OCI-M1 (cell line): Measurements from ENCODE around the gene BLNK.
"Not testable (repeated sequence)": the region's sequence is repeated elsewhere in the genome, so short reads cannot be mapped to it uniquely, and the experiment has no call there.

Experiments
- DNase-seq: peaks from one replicate; lab custom pipeline; 2025; lab: John Stamatoyannopoulos, UW

The BLNK gene

DNA sequence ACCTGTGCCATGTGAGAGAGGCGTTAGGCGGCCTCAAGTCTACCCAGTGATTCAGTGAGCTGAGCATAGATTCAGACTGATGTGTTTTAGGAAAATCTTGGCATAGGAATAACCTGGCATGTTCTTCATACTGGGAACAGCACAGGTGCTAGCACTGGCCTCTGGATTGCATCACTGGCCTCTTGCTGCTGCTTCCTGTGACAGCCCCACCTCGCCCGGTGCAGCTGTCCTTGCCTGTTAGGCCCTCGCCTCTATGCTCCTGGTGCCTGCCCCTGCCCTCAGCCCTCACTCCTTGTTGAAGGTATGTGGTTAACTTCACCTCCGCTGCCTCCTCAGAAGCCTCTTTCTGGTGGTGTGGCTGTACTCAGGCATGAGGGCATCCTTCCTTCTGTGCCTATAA is 46.2 kb downstream of the BLNK start:
- no peak for DNase-seq

DNA sequence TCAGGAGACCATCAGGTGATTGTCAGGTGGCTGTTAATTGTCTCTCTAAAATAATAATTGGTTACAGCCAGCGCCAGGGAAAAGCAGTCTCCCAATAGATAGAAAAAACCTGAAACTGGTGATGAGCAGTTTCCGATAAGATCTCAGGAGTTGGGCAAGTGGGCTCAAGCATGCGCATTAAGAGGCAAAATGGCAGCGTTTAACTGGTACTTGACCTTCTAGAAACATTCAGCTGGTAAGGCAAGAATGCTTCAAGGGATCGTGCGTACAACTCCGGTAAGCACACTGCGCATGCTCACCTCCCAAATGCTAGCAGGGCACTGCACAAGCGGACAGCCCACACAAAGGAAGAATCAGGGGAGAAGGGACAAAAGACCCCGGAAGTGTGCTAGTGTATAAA is 48.5 kb downstream of the BLNK start:
- no peak for DNase-seq

DNA sequence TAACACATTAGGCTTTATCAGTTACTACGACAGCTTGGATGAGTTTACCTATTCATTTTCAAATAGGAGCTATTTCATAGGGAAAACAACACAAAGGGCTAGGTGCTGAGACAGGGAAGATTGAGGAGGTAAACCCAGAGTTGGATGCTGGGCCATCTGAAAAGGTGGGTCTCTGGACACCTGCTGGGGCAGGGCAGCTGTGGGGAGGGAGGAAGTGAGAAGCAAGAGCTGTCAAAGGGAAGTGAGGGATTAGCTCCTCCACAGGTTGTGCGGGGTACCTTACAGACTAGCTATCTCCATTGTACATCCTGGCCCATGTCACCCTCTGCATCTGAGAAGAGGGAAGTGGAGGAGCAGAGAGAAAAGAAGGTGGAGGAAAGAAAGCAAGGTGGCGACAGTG is 48.9 kb downstream of the BLNK start:
- no peak for DNase-seq

- DNase-seq, result no peak
Observed at GRCh38 chr10:96218826-96219225, 52.5 kb downstream of the BLNK start.

DNA sequence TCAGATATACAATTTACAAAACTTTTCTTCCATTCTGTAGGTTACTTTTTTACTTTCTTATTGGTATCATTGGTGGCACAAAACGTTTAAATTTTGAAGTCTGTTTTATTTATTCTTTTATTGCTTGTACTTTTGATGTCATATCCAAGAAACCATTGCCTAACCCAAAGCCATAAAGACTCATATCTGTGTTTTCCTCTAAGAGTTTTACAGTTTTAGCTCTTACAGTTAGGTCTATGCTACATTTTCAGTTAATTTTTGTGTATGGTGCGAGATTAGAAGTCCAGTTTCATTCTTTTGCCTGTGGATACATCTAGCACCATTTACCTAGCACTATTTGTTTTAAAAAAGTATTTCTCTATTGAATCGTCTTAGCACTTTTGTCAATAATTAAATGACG is 53.7 kb downstream of the BLNK start:
- DNase-seq, result no peak

DNA sequence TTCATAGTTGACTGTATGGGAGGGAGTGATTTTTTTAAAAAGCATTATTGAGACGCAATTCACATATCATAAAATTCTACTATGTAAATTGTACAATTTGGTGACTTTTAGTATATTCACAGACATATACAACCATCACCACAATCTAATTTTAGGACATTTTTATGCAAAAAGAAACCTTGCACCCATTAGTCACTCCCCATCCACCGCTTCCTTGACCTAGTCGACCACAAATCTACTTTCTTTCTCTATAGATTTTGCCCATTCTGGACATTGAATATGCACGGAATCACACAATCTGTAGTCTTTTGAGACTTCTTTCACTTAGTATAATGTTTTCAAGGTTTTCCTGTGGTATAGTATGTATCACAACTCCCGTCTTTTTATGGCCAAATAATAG is 54.6 kb downstream of the BLNK start:
- no peak for DNase-seq

DNA sequence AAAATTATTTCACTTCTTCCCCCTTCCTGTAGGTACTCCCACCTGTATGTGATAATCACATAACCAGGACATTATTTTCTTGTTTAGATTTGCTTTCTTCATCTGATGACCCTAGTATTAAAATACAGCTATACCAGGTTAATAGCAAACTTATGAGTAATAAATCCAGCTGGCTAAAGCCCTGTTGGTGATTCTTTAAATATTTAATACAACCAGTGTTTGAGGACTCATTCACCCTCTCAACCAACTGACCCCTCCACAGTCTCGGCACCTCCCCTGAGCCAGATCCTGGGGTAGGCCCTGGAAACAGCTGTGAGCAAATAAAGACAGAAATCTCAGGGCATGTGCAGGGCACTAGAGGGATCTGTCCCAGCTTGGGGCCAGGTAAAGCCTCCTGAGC is 58.5 kb downstream of the BLNK start:
- no peak for DNase-seq

GRCh38 chr10:96211764-96212163 is 59.6 kb downstream of the BLNK start:
- peak; percentile 9 for DNase-seq

GRCh38 chr10:96208946-96209345 is 62.4 kb downstream of the BLNK start:
- no peak for DNase-seq

GRCh38 chr10:96208271-96208670 is 63.1 kb downstream of the BLNK start:
- DNase-seq, result no peak

DNA sequence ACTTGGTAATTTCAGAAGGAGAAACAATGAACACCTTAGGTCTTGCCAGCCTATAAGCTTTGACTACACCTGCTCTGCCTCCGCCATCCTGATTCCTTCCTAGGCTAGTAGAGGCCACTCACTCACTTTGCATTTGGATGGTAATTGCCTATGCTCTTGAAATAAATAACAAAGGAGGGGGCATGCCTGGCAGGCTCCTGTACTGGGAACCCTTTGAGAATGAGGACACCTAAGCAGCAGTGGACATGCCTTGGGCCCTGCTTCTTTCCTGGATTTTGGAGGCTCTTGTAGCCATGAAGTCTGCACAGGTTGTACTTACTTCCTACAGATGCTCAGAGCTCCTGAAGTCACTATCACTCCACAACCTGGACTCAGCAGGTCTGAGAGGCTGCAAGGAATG is 65.8 kb downstream of the BLNK start:
- DNase-seq, result no peak

- no peak for DNase-seq
Observed at GRCh38 chr10:96201525-96201924, 69.8 kb downstream of the BLNK start.

DNA sequence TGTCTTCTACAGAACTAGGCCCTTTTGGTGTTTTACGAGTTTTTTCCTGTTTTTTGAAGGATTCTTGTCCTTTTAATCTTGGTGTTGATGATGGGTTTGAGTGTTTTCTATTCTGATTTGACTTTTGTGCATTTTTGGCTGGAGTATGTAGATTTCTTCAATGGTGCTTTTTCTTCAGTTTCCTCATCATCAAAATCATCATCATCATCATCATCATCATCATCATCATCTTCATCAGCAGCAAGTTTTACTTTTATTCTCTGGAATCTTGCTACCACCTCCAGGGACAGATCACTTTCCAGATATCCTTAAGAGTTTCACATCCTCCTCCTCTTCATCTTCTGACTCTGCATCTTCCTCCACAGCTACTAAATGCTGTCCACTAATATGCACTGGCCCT is 81.9 kb downstream of the BLNK start:
- DNase-seq, result not testable (repeated sequence)

- no peak for DNase-seq
Observed at GRCh38 chr10:96188916-96189315, 82.5 kb downstream of the BLNK start.

- no peak for DNase-seq
Observed at GRCh38 chr10:96188421-96188820, 82.9 kb downstream of the BLNK start.

DNA sequence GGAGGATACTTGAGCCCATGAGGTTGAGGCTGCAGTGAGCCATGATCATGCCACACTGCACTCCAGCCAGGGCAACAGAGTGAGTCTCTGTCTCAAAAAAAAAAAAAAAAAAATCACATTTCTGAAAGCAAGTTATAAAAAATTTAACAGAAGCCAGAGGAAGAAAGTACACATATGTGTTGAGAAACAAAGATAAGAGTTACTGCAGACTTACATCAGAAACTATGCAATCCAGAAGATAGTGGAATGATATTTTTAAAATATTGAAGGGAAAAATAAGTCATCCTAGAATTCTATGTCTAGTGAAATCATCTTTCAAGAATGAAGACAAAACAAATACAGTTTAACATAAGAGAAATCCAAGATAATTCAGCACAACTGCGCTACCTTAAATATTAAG is 94.4 kb downstream of the BLNK start:
- peak; percentile 27 for DNase-seq

GRCh38 chr10:96172666-96173065 is 98.7 kb downstream of the BLNK start:
- DNase-seq, result no peak

DNA sequence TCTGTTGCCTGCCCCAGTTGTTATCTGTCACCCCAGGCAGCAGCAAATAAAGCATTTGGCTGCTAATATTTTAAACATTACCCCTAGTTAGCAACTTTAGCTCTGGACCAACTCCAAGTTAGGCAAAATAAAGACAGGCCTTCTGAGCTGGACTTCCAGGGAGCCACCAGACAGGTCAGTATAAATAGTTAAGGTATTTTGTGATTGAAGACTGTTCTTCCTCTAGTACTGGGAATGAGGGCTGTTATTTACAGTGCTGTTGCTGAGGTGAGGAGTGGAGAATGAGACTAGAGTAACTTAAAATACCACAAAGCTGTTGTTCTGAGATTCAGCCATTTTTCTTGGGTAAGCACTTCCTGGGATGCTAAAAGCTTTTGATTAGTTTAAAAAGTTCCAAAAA is 101.1 kb downstream of the BLNK start:
- DNase-seq, result no peak

DNA sequence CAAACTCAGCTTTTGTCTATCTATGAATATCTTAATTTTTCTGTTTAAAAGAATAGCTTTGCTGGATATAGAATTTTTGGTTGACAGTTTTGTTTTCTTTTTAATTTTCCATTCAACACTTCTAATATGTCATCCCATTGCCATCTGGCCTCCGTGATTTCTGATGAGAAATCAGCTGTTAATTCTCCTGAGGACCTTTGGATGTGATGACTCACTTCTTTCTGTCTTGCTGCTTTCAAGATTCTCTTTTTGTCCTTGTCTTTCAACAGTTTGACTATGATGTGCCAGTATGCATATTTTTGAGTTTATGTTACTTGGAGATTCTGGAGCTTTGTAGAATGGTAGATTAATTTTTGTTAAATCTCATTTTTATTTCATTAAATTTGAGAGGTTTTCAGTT is 102.8 kb downstream of the BLNK start:
- no peak for DNase-seq

DNA sequence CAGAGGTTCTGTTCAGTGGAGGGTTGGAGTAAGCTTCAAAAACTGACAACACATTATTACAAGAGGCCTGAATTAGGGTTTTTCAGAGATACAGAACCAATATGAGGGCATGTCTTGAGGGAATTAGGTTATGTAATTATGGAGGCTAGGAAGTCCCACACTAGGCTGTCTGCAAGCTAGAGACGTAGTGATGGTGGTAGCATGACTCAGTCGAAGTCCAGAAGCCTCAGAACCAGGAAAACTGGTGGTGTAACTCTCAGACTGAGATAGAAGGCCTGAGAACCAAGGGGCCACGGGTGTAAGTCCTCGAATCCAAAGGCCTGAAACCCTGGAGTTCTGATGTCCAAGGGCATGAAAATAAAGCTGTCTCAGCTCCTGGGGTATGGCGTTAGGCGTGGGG is 105.6 kb downstream of the BLNK start:
- no peak for DNase-seq

- no peak for DNase-seq
Observed at GRCh38 chr10:96153070-96153469, 118.3 kb downstream of the BLNK start.

DNA sequence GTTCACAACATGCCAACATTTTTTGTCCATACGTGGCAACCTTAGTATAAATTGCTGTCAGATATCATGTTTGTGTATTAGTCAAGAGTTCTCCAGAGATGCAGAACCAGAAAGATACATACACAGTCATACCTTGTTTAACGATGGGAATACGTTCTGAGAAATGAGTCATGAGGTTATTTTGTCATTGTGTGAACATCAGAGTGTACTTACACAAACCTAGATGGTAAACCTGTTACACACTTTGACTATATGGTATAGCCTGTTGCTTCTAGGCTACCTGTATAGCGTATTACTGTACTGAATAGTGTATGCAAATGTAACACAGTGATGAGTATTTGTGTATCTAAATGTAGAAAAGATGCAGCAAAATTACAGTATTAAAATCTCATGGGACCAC is 118.9 kb downstream of the BLNK start:
- DNase-seq, result no peak
